Activated B cell treated with CpG ODN at 0.5 μM for 24 hours (primary cell): ENCODE measurements around the gene SLC44A4. TPM values are rescaled to one million over a fixed set of nuclear protein-coding genes. Genes with fewer than 3 reads are reported as not detected.
A peak's percentile ranks its signal among the peaks of the same experiment; 100 is the strongest.
"Not testable (repeated sequence)": the region's sequence is repeated elsewhere in the genome, so short reads cannot be mapped to it uniquely, and the experiment has no call there.

Experiments
- ATAC-seq: fragments of 200-7000 bp; cut with Tn5 transposase; one replicate; pipeline ENCODE4 v1.10.0; 2021; ENCODE audit warnings: low read depth, mild to moderate bottlenecking, moderate library complexity
- CTCF ChIA-PET: fragments of 350-600 bp; sonication (Branson Sonifier 250); formaldehyde crosslinking; loops from one replicate; lab custom pipeline; 2021; ENCODE audit warnings: antibody characterized with exemption; lab: Charles Lee
- POLR2A ChIA-PET: fragments of 350-600 bp; sonication (Branson Sonifier 250); formaldehyde crosslinking; loops from one replicate; lab custom pipeline; 2021; ENCODE audit warnings: antibody characterized with exemption; lab: Charles Lee
- DNase-seq: peaks from one replicate; pipeline ENCODE4 v3.0.0; 2022
- H3K27ac Mint-ChIP-seq: one replicate; pipeline ENCODE4 v1.8.0; 2020; ENCODE audit warnings: mixed read lengths
- H3K27me3 Mint-ChIP-seq: one replicate; pipeline ENCODE4 v1.8.0; 2021; ENCODE audit warnings: mixed read lengths
- H3K36me3 Mint-ChIP-seq: one replicate; pipeline ENCODE4 v1.8.0; 2021; ENCODE audit warnings: low read depth, mixed read lengths
- H3K4me1 Mint-ChIP-seq: one replicate; pipeline ENCODE4 v1.8.0; 2021; ENCODE audit warnings: mixed read lengths
- H3K4me3 Mint-ChIP-seq: one replicate; pipeline ENCODE4 v1.8.0; 2020; ENCODE audit warnings: mild to moderate bottlenecking, mixed read lengths
- H3K9me3 Mint-ChIP-seq: one replicate; pipeline ENCODE4 v1.8.0; 2020; ENCODE audit warnings: mixed read lengths
- intact Hi-C: fragments of 100-400 bp; cut with micrococcal nuclease; formaldehyde crosslinking; loops from one replicate; pipeline ENCODE4 v1.15.1; 2024
- total RNA-seq: library from RNA; stranded (reverse); gene quantifications from 2 replicates; pipeline ENCODE4 v1.2.3, GENCODE V29; 2022
- TF ChIP-seq, protein P1 (sequence below): fragments of 200-600 bp; IDR thresholded peaks from one replicate; pipeline ENCODE4 v1.8.0; 2022; ENCODE audit warnings: antibody characterized with exemption, mild to moderate bottlenecking

The SLC44A4 gene
- total RNA-seq, 1 donor from 2014 or later = not detected

DNA sequence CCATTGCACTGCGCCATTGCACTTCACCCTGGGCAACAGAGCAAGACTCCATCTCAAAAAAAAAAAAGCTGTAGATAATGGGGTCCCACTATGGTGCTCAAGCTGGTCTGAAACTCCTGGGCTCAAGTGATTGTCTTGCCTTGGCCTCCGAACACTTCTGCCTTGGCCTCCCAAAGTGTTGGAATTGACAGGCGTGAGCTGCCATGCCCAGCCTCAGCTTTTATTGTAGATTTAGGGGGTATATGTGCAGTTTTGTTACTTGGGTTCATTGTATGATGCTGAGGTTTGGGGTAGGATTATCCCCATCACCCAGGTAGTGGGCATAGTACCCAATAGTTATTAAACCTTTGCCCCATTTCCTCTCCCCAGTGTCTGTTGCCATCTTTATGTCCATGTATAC, 39.8 kb downstream of the SLC44A4 start:
- TF ChIP-seq, protein P1, sequence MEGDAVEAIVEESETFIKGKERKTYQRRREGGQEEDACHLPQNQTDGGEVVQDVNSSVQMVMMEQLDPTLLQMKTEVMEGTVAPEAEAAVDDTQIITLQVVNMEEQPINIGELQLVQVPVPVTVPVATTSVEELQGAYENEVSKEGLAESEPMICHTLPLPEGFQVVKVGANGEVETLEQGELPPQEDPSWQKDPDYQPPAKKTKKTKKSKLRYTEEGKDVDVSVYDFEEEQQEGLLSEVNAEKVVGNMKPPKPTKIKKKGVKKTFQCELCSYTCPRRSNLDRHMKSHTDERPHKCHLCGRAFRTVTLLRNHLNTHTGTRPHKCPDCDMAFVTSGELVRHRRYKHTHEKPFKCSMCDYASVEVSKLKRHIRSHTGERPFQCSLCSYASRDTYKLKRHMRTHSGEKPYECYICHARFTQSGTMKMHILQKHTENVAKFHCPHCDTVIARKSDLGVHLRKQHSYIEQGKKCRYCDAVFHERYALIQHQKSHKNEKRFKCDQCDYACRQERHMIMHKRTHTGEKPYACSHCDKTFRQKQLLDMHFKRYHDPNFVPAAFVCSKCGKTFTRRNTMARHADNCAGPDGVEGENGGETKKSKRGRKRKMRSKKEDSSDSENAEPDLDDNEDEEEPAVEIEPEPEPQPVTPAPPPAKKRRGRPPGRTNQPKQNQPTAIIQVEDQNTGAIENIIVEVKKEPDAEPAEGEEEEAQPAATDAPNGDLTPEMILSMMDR = no peak
- Mint-ChIP-seq H3K27me3 (no peaks in the 10 kb centered on the region), H3K4me3 (peak overlapping the region; percentile 11), H3K4me1 (peaks cover 47% of the 10 kb centered on the region), H3K27ac (no peak overlapping the region), H3K9me3 (no peaks in the 10 kb centered on the region), H3K36me3 (peaks cover 66% of the 10 kb centered on the region)
- ATAC-seq (no peak), DNase-seq (no peak)
- intact Hi-C loops = no loop called here
- ChIA-PET POLR2A (interaction anchor here (0.8 to 9.9 kb wide), 9 partner anchors 11 to 289 kb away, joined by 3 to 133 read pairs (median 3); partner anchors contain the start of genes CSNK2B, GPANK1, HSPA1A and HSPA1B), CTCF (interaction anchor here (1.2 kb wide), 1 partner anchor 49 kb away, joined by 4 read pairs; no protein-coding TSS in a partner anchor)

DNA sequence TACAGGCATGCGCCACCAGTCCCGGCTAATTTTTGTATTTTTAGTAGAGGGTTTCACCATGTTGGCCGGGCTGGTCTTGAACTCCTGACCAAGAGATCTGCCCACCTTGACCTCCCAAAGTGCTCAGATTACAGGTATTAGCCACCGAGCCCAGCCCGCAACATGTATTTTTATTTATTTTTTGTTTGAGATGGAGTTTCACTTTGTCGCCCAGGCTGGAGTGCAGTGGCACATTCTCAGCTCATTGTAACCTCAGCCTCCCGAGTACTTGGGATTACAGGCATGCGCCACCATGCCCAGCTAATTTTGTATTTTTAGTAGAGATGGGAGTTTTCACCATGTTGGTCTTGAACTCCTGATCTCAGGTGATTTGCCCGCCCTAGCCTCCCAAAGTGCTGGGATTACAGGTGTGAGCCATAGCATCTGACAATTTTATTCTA, 40.7 kb downstream of the SLC44A4 start:
- peaks cover 51% of the 10 kb centered on the region for H3K4me1 Mint-ChIP-seq
- DNase-seq, H3K27me3 Mint-ChIP-seq, ATAC-seq, CTCF ChIA-PET, intact Hi-C loops, H3K9me3 Mint-ChIP-seq: not testable (repeated sequence)
- POLR2A ChIA-PET = interaction anchor here (1.1 to 9.9 kb wide), 7 partner anchors 11 to 173 kb away, joined by 3 to 133 read pairs (median 3); partner anchors contain the start of genes CSNK2B, GPANK1, HSPA1B and NEU1
- H3K27ac Mint-ChIP-seq = peak overlapping the region; percentile 98
- peaks cover 66% of the 10 kb centered on the region for H3K36me3 Mint-ChIP-seq
- H3K4me3 Mint-ChIP-seq = peak overlapping the region; percentile 99

DNA sequence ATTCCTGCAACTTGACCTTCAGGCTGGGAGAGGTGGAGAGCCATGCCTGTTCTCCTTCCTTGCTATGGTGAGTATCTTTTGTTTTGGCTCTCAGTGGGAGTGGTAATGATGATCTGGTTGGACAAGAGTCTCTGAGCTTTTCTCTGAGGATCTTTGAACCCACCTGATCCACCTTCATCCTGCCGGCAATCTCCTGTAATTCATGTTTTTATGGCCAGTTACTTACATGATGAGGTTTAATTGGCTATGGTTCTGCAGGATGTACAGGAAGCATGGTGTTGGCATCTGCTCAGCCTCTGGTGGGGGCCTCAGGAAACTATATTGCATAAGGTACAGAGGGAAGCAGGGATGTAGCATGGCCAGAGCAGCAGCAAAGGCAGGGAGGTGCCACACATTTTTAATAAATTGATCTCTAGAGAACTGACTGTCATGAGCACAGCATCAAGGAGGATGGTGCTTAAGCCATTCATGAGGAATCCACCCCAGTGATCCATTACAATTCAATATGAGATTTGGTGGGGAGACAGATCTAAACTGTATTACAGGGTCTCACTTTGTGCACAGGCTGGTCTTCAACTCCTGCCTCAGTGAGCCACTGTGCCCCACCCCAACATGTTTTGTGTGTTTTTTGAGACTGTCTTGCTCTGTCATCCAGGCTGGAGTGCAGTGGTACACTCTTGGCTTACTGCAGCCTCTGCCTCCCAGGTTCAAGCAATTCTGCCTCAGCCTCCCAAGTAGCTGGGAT, 41.3 kb downstream of the SLC44A4 start:
- Mint-ChIP-seq H3K4me3 (peak overlapping the region; percentile 99), H3K4me1 (peaks cover 56% of the 10 kb centered on the region), H3K27ac (peak overlapping the region; percentile 98), H3K36me3 (peaks cover 66% of the 10 kb centered on the region), H3K27me3 (no peaks in the 10 kb centered on the region), H3K9me3 (no peaks in the 10 kb centered on the region)
- DNase-seq (no peak), ATAC-seq (no peak)
- ChIA-PET CTCF (no interaction called here), POLR2A (interaction anchor here (0.5 to 9.9 kb wide), 11 partner anchors 10 to 339 kb away, joined by 3 to 133 read pairs (median 4); partner anchors contain the start of genes CSNK2B, DXO, GPANK1 and HSPA1B)
- intact Hi-C loops = no loop called here
- TF ChIP-seq, protein P1 = no peak

DNA sequence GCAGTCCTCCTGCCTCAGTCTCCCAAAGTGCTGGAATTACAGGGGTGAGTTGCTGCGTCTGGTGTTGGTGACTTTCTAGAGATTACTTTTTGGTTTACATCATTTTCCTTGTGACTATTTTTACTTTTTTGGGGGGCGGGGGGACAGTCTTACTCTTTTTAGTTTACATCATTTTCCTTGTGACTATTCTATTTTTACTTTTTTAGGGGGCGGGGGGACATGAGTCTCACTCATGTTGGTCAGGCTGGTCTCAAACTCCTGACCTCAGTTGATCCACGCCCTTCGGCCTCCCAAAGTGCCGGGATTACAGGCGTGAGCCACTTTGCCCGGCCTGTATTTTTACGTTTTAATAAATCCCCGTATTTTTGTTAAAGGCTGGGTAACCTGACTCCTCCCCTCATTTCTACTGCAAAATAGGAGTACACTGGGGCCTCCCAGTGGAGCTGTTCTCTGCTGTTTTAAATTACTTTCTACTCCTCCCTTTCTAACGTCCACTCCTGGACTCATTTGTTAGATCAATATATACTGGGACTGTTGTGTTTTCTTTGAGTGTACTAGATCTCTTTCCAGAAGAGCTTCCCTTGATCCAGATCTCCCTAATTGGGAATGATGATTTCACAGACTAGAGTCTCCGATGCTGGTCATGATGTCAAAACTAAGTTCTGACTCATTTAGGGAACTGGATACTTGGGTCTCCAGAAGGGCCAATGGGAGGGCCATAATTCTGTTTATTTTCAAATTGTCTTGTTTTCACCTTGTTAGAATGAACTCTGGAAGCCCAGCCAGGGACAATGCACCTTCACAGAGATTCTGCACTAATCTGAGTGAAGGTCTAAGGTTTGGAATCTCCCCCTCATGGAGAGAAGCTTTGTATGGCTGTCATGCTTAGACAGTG, 42.1 kb downstream of the SLC44A4 start:
- Mint-ChIP-seq H3K9me3 (no peaks in the 10 kb centered on the region), H3K27me3 (no peaks in the 10 kb centered on the region), H3K27ac (peak overlapping the region; percentile 98), H3K4me1 (peaks cover 57% of the 10 kb centered on the region), H3K36me3 (peaks cover 62% of the 10 kb centered on the region), H3K4me3 (peak overlapping the region; percentile 99)
- TF ChIP-seq, protein P1 = no peak
- intact Hi-C loops = no loop called here
- ChIA-PET CTCF (interaction anchor here (1.1 kb wide), 1 partner anchor 27 kb away, joined by 4 read pairs; the partner anchor contains the start of gene NEU1), POLR2A (interaction anchor here (0.5 to 9.9 kb wide), 15 partner anchors 7 to 1236 kb away, joined by 3 to 133 read pairs (median 6); partner anchors contain the start of genes C6orf47, CLIC1, DDAH2 and DDX39B)
- DNase-seq = no peak
- no peak for ATAC-seq

DNA sequence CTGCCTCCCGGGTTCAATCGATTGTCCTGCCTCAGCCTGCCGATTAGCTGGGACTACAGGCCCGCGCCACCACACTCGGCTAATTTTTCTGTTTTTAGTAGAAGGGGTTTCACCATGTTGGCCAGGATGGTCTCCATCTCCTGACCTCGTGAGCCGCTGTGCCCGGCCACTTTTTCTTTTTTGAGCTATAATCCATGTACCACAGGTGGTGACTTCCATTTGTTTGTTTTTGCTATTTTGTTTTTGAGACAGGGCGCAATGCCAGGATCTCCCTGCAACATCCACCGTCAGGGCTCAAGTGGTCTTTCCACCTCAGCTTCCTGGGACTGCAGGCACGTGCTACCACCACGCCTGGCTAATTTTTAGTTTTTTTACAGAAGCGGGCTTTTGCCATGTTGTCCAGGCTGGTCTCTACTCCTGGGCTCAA, 42.7 kb downstream of the SLC44A4 start:
- ChIA-PET POLR2A (interaction anchor here (0.6 to 9.9 kb wide), 25 partner anchors 8 to 1940 kb away, joined by 3 to 133 read pairs (median 4); partner anchors contain the start of genes C6orf47, CLIC1, DDAH2 and DDX39B), CTCF (interaction anchor here (1.1 kb wide), 2 partner anchors 27 to 285 kb away, joined by 4 read pairs; partner anchors contain the start of gene NEU1)
- intact Hi-C loops = no loop called here
- ATAC-seq = no peak
- DNase-seq = no peak
- Mint-ChIP-seq H3K4me3 (peak overlapping the region; percentile 99), H3K4me1 (peaks cover 59% of the 10 kb centered on the region), H3K36me3 (peaks cover 59% of the 10 kb centered on the region), H3K27ac (peak overlapping the region; percentile 98), H3K27me3 (no peaks in the 10 kb centered on the region), H3K9me3 (no peaks in the 10 kb centered on the region)
- TF ChIP-seq, protein P1 = no peak
